Measurements from ENCODE around the gene ITGB7.

ITGB7 gene

GRCh38 chr12:53196486-53196885 is 10.6 kb downstream of the ITGB7 start:
- no peak for DNase-seq (ENCODE audit: low read depth)

GRCh38 chr12:53195516-53196420 is 11.3 kb downstream of the ITGB7 start:
- DNase-seq (ENCODE audit: low read depth): no peak

GRCh38 chr12:53194973-53195372 is 12.1 kb downstream of the ITGB7 start:
- DNase-seq (ENCODE audit: low read depth): no peak

- DNase-seq (ENCODE audit: low read depth): no peak
Measured at GRCh38 chr12:53193985-53194716, 12.9 kb downstream of the ITGB7 start.

GRCh38 chr12:53193040-53193439 is 14.0 kb downstream of the ITGB7 start:
- no peak for DNase-seq (ENCODE audit: low read depth)

- DNase-seq (ENCODE audit: low read depth): no peak
Measured at GRCh38 chr12:53192531-53193021, 14.5 kb downstream of the ITGB7 start.

GRCh38 chr12:53191885-53192530 is 15.0 kb downstream of the ITGB7 start:
- no peak for DNase-seq (ENCODE audit: low read depth)

- DNase-seq (ENCODE audit: low read depth): no peak
Measured at GRCh38 chr12:53191096-53191884, 15.8 kb downstream of the ITGB7 start.

- no peak for DNase-seq (ENCODE audit: low read depth)
Measured at GRCh38 chr12:53190108-53190729, 16.8 kb downstream of the ITGB7 start.

- no peak for DNase-seq (ENCODE audit: low read depth)
Measured at GRCh38 chr12:53187145-53187899, 19.7 kb downstream of the ITGB7 start.

GRCh38 chr12:53186745-53187144 is 20.3 kb downstream of the ITGB7 start:
- DNase-seq (ENCODE audit: low read depth): no peak

GRCh38 chr12:53185582-53186153 is 21.4 kb downstream of the ITGB7 start:
- no peak for DNase-seq (ENCODE audit: low read depth)

- DNase-seq (ENCODE audit: low read depth): no peak
Measured at GRCh38 chr12:53184828-53185227, 22.2 kb downstream of the ITGB7 start.

GRCh38 chr12:53182903-53183302 is 24.1 kb downstream of the ITGB7 start:
- no peak for DNase-seq (ENCODE audit: low read depth)

GRCh38 chr12:53181935-53182334 is 25.1 kb downstream of the ITGB7 start:
- no peak for DNase-seq (ENCODE audit: low read depth)

GRCh38 chr12:53180931-53181645 is 26.0 kb downstream of the ITGB7 start:
- peak; percentile 64 for DNase-seq (ENCODE audit: low read depth)

GRCh38 chr12:53180220-53180930 is 26.7 kb downstream of the ITGB7 start, which contains the start of the genes CSAD and ZNF740:
CSAD (minus strand) TSS chr12:53180925; CDS start chr12:53173470, 7,455 bp downstream.
ZNF740 (plus strand) TSS chr12:53180722; CDS start chr12:53181984, 1,262 bp downstream.
- DNase-seq (ENCODE audit: low read depth): peak; percentile 96

GRCh38 chr12:53179687-53180219 is 27.3 kb downstream of the ITGB7 start:
- no peak for DNase-seq (ENCODE audit: low read depth)
